GDM1 (cell line): Measurements from ENCODE around the gene PLAC9.
"Not testable (repeated sequence)": the region's sequence is repeated elsewhere in the genome, so short reads cannot be mapped to it uniquely, and the experiment has no call there.

ENCODE experiments used
- DNase-seq: peaks from one replicate; lab custom pipeline; 2025; lab: John Stamatoyannopoulos, UW

The PLAC9 gene

GRCh38 chr10:80139265-80139664 lies 6.7 kb downstream of the PLAC9 start:
- DNase-seq: no peak

- no peak for DNase-seq
Observed at GRCh38 chr10:80140251-80140650, 7.7 kb downstream of the PLAC9 start.

- DNase-seq: no peak
Observed at GRCh38 chr10:80141696-80142460, 9.3 kb downstream of the PLAC9 start.

GRCh38 chr10:80144067-80144695 lies 11.7 kb downstream of the PLAC9 start:
- no peak for DNase-seq

GRCh38 chr10:80144696-80145131 lies 12.2 kb downstream of the PLAC9 start:
- peak; percentile 25 for DNase-seq

- not testable (repeated sequence) for DNase-seq
Observed at GRCh38 chr10:80145406-80146308, 13.1 kb downstream of the PLAC9 start.

GRCh38 chr10:80146918-80147317 lies 14.4 kb downstream of the PLAC9 start:
- DNase-seq: no peak

GRCh38 chr10:80148166-80148805 lies 15.8 kb downstream of the PLAC9 start:
- no peak for DNase-seq

GRCh38 chr10:80149123-80149522 lies 16.6 kb downstream of the PLAC9 start:
- DNase-seq: no peak

- DNase-seq: no peak
Observed at GRCh38 chr10:80150172-80150571, 17.6 kb downstream of the PLAC9 start.

- DNase-seq: no peak
Observed at GRCh38 chr10:80152820-80153219, 20.3 kb downstream of the PLAC9 start.

- DNase-seq: no peak
Observed at GRCh38 chr10:80153460-80153859, 20.9 kb downstream of the PLAC9 start.

GRCh38 chr10:80154626-80154977 lies 22.1 kb downstream of the PLAC9 start:
- no peak for DNase-seq

- peak; percentile 18 for DNase-seq
Observed at GRCh38 chr10:80154978-80155695, 22.6 kb downstream of the PLAC9 start.

GRCh38 chr10:80155696-80156215 lies 23.2 kb downstream of the PLAC9 start:
- no peak for DNase-seq

GRCh38 chr10:80156216-80156615 lies 23.7 kb downstream of the PLAC9 start:
- DNase-seq: no peak

- DNase-seq: no peak
Observed at GRCh38 chr10:80157561-80157960, 25.0 kb downstream of the PLAC9 start.

- DNase-seq: no peak
Observed at GRCh38 chr10:80158126-80158525, 25.6 kb downstream of the PLAC9 start.

GRCh38 chr10:80158598-80159127 lies 26.1 kb downstream of the PLAC9 start:
- DNase-seq: peak; percentile 61

- no peak for DNase-seq
Observed at GRCh38 chr10:80159166-80159873, 26.8 kb downstream of the PLAC9 start.
